GM12865 (cell line): Measurements from ENCODE around the gene ELF5.

ENCODE experiments used
- DNase-seq: peaks from one replicate; pipeline ENCODE4 v3.0.0; 2010; ENCODE audit warnings: low read depth
- H3K4me3 ChIP-seq: 2 replicates; pipeline ENCODE4 v1.5.1; 2011; ENCODE audit warnings: mild to moderate bottlenecking, low read depth, low read length, control low read depth
- TF ChIP-seq, protein P1 (sequence below): IDR thresholded peaks from 2 replicates; pipeline ENCODE4 v1.5.1; 2011; ENCODE audit warnings: low read length, control low read depth, low read depth, inconsistent platforms; ENCODE audit not compliant: insufficient read depth; ENCODE audit errors: missing control alignments

Gene ELF5

DNA sequence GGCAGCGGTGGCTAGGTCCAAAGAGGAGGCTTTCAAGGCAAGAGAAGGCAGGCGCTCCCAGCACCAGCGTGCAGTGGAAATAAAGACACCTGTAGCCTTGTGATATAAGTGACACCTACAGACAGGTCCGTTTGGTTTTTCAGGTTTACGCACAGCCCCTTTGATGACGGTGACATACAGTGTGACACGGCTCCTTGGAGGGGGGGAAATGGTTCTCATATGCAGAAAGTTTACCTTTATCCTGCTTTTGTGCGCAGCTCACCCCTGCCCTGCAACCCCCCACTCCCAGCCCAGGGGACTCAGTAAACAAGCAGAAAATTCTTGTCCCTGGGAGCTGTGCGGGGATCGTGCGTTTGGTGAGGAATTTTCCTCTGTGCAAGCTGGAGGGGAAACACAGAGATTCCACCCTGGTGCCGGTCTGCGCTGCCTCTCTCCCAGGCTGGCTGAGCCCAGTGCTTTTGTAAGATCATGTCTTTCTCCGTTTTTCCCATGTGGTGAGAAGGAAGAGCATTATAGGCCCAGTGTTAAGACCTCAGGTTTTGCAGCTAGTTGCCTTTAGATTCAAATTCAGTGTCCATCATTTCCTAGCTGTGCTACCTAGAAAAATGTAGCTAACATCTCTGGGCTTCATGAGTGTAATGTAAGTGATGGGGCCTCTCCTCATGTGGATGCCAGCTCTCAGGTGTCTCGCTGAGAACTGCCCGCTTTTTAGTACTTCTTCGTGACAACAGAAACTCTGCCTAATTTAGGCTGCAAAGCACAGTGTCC, at the start of gene ELF5:
TSS of gene ELF5 (minus strand) at position 113 of the 768 bp plus-strand sequence. CDS start 8,045 bp downstream, outside the sequence.
- DNase-seq, result no peak
- TF ChIP-seq, protein P1, sequence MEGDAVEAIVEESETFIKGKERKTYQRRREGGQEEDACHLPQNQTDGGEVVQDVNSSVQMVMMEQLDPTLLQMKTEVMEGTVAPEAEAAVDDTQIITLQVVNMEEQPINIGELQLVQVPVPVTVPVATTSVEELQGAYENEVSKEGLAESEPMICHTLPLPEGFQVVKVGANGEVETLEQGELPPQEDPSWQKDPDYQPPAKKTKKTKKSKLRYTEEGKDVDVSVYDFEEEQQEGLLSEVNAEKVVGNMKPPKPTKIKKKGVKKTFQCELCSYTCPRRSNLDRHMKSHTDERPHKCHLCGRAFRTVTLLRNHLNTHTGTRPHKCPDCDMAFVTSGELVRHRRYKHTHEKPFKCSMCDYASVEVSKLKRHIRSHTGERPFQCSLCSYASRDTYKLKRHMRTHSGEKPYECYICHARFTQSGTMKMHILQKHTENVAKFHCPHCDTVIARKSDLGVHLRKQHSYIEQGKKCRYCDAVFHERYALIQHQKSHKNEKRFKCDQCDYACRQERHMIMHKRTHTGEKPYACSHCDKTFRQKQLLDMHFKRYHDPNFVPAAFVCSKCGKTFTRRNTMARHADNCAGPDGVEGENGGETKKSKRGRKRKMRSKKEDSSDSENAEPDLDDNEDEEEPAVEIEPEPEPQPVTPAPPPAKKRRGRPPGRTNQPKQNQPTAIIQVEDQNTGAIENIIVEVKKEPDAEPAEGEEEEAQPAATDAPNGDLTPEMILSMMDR, result no peak
- no peak within 1 kb of the TSS for H3K4me3 ChIP-seq

DNA sequence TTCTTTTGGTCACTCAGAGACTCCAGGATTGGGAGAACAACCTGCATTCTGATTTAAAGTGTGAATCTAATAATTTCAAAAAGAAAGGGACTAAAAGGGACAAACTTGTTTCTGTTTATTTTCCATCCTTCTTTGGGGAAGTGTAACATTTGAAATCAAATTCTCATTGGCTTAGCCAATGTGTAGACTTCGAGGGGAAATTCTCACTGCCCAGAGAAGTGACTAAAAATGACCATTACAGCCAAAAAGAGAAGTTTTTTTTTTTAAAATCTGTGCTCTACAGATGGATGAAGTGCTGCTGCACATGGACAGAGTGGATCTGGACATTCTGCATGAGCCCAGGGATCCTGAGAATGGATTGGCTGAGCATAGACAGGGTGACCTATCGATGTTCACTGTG, 49.4 kb upstream of the ELF5 start:
- no peak overlapping the region for H3K4me3 ChIP-seq
- no peak for DNase-seq
- TF ChIP-seq, protein P1, result no peak

DNA sequence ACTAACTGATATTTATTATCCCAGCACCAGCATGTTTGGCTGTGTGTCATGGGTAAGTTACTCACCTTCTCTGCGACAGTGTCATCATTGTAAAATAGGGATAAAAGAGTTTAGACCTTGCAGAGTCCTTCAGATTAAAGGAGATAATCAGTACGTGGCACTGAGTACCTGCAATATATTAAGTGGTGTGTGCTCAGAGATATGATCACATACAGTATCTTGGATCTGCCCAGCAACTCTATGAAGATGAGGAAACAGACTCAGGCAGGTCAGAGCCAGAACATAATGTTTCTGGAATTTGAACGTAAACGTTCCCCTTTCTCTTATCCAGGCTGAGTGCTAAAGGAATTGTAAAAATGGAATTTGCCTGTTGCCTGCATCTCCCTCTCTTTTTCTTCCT, 46.9 kb upstream of the ELF5 start:
- TF ChIP-seq, protein P1, result no peak
- no peak overlapping the region for H3K4me3 ChIP-seq
- no peak for DNase-seq

DNA sequence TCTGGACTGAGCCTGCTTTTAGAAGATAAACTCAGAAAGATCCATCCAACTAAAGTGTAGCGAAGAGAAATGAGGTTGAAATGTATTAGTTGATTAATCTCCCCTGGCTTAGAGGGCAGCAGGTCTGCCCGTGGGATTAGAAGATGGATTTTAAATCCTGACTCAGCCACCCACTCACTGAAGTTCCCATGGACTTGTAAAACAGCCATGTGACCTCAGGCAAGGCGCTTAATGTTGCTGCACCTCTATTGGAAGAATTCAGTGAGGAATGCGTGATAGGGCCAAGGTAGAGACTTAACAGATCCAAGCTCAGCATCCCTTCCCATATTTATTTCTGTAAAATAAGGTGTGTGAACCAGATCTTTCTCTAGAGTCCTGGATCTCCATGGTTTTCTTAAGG, 45.1 kb upstream of the ELF5 start:
- no peak for DNase-seq
- TF ChIP-seq, protein P1, result no peak
- H3K4me3 ChIP-seq, result no peak overlapping the region

DNA sequence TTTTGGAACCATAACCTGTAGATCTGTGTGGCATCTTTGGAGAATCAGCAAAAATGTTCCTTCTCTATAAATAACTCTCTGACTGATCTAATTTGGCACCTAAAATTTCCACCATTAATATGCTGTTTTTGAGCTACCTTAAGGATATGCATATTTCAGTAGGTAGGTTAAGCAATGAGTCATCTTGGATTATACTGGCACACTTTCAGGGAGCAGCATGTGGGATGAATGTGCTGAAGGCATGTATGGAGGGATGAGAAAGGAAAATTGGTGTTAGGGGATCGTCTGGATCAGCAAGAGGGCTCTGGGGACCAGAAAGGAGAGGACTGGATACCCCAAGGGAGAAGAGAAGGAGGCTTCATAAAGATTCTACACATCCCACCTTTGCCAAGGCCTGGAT, 44.6 kb upstream of the ELF5 start:
- no peak overlapping the region for H3K4me3 ChIP-seq
- DNase-seq, result no peak
- TF ChIP-seq, protein P1, result no peak

DNA sequence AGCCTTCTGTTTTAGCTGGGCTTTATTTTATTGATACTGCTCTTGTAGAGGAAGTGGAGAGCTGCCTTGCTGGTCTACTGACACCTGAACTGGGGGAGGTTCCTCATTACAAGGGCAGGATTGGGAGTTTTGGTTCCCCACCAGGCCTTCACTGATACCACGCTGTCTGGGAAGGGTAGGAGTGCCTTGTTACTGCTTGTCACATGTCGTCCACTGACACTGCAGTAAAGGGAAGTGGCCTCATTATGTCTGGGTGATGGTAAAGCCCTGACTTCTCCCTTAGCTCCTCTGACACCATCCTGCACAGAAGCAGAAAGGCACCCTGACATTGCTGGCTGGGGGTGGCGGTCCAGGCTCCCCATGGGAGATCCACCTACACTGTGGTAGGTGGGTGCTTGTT, 38.7 kb upstream of the ELF5 start:
- TF ChIP-seq, protein P1, result no peak
- no peak overlapping the region for H3K4me3 ChIP-seq
- DNase-seq, result no peak

DNA sequence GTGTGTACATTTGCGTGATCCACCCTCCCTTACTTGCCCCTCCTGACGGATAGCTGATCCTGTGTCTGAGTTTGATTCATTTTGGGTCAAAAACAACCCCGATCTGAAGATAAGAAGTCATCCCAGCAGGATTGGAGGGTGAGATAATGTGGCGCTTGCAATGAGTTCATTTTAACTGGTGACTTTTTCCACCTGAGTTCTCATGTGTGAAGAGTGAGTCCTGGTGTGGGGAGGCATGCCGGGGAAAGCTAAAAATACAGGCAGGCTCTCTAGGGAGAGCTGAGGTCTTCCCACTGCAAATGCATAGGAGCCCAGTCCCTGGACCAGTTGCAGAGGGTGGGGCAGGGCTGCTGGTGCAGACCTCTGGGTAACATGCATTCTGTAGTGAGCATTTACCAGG, 35.7 kb upstream of the ELF5 start:
- no peak for DNase-seq
- no peak overlapping the region for H3K4me3 ChIP-seq
- TF ChIP-seq, protein P1, result no peak
